ENCODE data around the gene ZNF428. TPM values are rescaled to one million over a fixed set of nuclear protein-coding genes. Genes with fewer than 3 reads are reported as not detected.

Gene ZNF428
- total RNA-seq, 2 donors from 2014 or later: 44.3 to 46.8 TPM

- peaks cover 81% of the 10 kb centered on the region for H3K27me3 Mint-ChIP-seq (ENCODE audit: insufficient read depth)
- no peaks in the 10 kb centered on the region for H3K4me1 ChIP-seq (ENCODE audit: control insufficient read depth, insufficient read depth, low read length)
- no peak overlapping the region for H3K9ac ChIP-seq (ENCODE audit: extremely low read depth, low read length, poor library complexity, severe bottlenecking)
- peak overlapping the region; percentile 63 for H3K4me3 Mint-ChIP-seq
- H3K9me3 Mint-ChIP-seq: peaks cover 2% of the 10 kb centered on the region
- H3K9me3 ChIP-seq (ENCODE audit: control insufficient read depth, low read length): no peaks in the 10 kb centered on the region
- peak; percentile 53 for DNase-seq
- no peak overlapping the region for H3K27ac ChIP-seq (ENCODE audit: low read depth, low read length)
- H3K4me3 ChIP-seq (ENCODE audit: low read length): peak overlapping the region; percentile 75
- 23% methylated on average over 9 of the region's 9 CpGs; no CpG with 5 or more reads in 1 of the 2 experiments for WGBS, 2 experiments (ENCODE audit: insufficient coverage in 1 of 2, insufficient read length in 1 of 2)
- H3K36me3 Mint-ChIP-seq (ENCODE audit: low read depth): no peaks in the 10 kb centered on the region
- TF ChIP-seq CTCF (conservative IDR thresholded peaks at IDR 0.05): no peak
- H3K36me3 ChIP-seq (ENCODE audit: control insufficient read depth, insufficient read depth, low read length): no peaks in the 10 kb centered on the region
- peaks cover 6% of the 10 kb centered on the region for H3K4me1 Mint-ChIP-seq
- peaks cover 43% of the 10 kb centered on the region for H3K27me3 ChIP-seq (ENCODE audit: control insufficient read depth, insufficient read depth, low read length, poor library complexity, severe bottlenecking)
- no peak overlapping the region for H3K27ac Mint-ChIP-seq
These were observed 21.0 kb upstream of the ZNF428 start for GRCh38 chr19:43640424-43640757.

- TF ChIP-seq CTCF (conservative IDR thresholded peaks at IDR 0.05): no peak
- no peaks in the 10 kb centered on the region for H3K36me3 ChIP-seq (ENCODE audit: control insufficient read depth, insufficient read depth, low read length)
- H3K4me3 ChIP-seq (ENCODE audit: low read length): peak within 1 kb of the TSS; percentile 86
- H3K9me3 ChIP-seq (ENCODE audit: control insufficient read depth, low read length): no peaks in the 10 kb centered on the region
- DNase-seq: peak; percentile 82
- peak within 1 kb of the TSS; percentile 27 for H3K9ac ChIP-seq (ENCODE audit: extremely low read depth, low read length, poor library complexity, severe bottlenecking)
- H3K27me3 ChIP-seq (ENCODE audit: control insufficient read depth, insufficient read depth, low read length, poor library complexity, severe bottlenecking): peaks cover 43% of the 10 kb centered on the region
- H3K27ac Mint-ChIP-seq: no peak within 1 kb of the TSS
- H3K4me1 Mint-ChIP-seq: peaks cover 11% of the 10 kb centered on the region
- no peak within 1 kb of the TSS for H3K27ac ChIP-seq (ENCODE audit: low read depth, low read length)
- peaks cover 2% of the 10 kb centered on the region for H3K9me3 Mint-ChIP-seq
- peak within 1 kb of the TSS; percentile 70 for H3K4me3 Mint-ChIP-seq
- H3K4me1 ChIP-seq (ENCODE audit: control insufficient read depth, insufficient read depth, low read length): no peaks in the 10 kb centered on the region
- WGBS, 2 experiments (ENCODE audit: insufficient coverage in 1 of 2, insufficient read length in 1 of 2): 1% methylated on average over 17 to 93 of the region's 110 CpGs
- no peaks in the 10 kb centered on the region for H3K36me3 Mint-ChIP-seq (ENCODE audit: low read depth)
- H3K27me3 Mint-ChIP-seq (ENCODE audit: insufficient read depth): peaks cover 84% of the 10 kb centered on the region
These were observed 20.3 kb upstream of the ZNF428 start, which contains the start of gene CADM4 for GRCh38 chr19:43639519-43640423. TSS of gene CADM4 (minus strand) at chr19:43639850. CDS start at chr19:43639790, 60 bp downstream.

GRCh38 chr19:43638995-43639518 lies 19.6 kb upstream of the ZNF428 start:
- peaks cover 14% of the 10 kb centered on the region for H3K4me1 Mint-ChIP-seq
- no peaks in the 10 kb centered on the region for H3K4me1 ChIP-seq (ENCODE audit: control insufficient read depth, insufficient read depth, low read length)
- H3K4me3 Mint-ChIP-seq: peak overlapping the region; percentile 70
- no peaks in the 10 kb centered on the region for H3K36me3 Mint-ChIP-seq (ENCODE audit: low read depth)
- TF ChIP-seq CTCF (conservative IDR thresholded peaks at IDR 0.05): no peak
- peak overlapping the region; percentile 86 for H3K4me3 ChIP-seq (ENCODE audit: low read length)
- DNase-seq: no peak
- no peak overlapping the region for H3K27ac ChIP-seq (ENCODE audit: low read depth, low read length)
- H3K27ac Mint-ChIP-seq: no peak overlapping the region
- no peaks in the 10 kb centered on the region for H3K36me3 ChIP-seq (ENCODE audit: control insufficient read depth, insufficient read depth, low read length)
- peaks cover 2% of the 10 kb centered on the region for H3K9me3 Mint-ChIP-seq
- peaks cover 83% of the 10 kb centered on the region for H3K27me3 Mint-ChIP-seq (ENCODE audit: insufficient read depth)
- 7 to 9% methylated on average over 12 to 17 of the region's 18 CpGs for WGBS, 2 experiments (ENCODE audit: insufficient coverage in 1 of 2, insufficient read length in 1 of 2)
- peaks cover 43% of the 10 kb centered on the region for H3K27me3 ChIP-seq (ENCODE audit: control insufficient read depth, insufficient read depth, low read length, poor library complexity, severe bottlenecking)
- no peaks in the 10 kb centered on the region for H3K9me3 ChIP-seq (ENCODE audit: control insufficient read depth, low read length)
- H3K9ac ChIP-seq (ENCODE audit: extremely low read depth, low read length, poor library complexity, severe bottlenecking): peak overlapping the region; percentile 27
